Measurements from ENCODE around the gene SLIT3. TPM values are rescaled to one million over a fixed set of nuclear protein-coding genes. Genes with fewer than 3 reads are reported as not detected.

Gene SLIT3
- total and polyA plus RNA-seq, 2 donors (not counting 3 experiments of a cell fraction or from before 2014, with no cell fraction given) = 0.90 to 1.0 TPM

DNA sequence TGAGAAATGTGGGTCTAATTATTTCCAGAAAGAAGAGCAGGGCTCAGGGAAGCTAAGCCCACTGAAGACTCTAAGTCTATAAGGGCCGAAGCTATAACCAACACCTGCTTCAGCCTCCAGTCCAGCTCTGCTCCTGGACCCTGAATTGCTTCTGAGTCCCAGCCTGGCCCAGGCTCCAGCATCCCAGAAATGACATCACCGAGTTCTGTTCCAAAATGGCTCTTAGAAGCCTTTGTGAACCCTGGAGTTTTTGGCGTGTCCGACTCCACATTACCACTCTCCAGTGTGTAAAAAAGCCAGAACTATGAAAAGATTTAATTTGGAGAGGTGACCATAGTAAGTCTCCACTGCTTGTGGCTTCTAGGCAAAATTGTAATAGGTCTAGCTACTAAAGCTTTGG, 289.9 kb downstream of the SLIT3 start:
- Histone ChIP-seq H3K4me1 (ENCODE audit: control insufficient read depth, extremely low read depth, insufficient read depth, low read length) (no peaks in the 10 kb centered on the region), H3K9me3 (replicated peaks; ENCODE audit: control insufficient read depth, insufficient read depth, low read length) (no peaks in the 10 kb centered on the region), H3K4me3 (replicated peaks in 1 of 3; ENCODE audit: insufficient read depth in 1 of 3, low read depth in 1 of 3, low read length in 3 of 3) (no peak overlapping the region), H3K36me3 (ENCODE audit: control insufficient read depth in 2 of 2, extremely low read depth in 1 of 2, insufficient read depth in 2 of 2, low read length in 2 of 2) (no peaks in the 10 kb centered on the region), H2AFZ (ENCODE audit: low read depth, low read length) (no peak overlapping the region), H4K20me1 (replicated peaks; ENCODE audit: control insufficient read depth, extremely low read depth, insufficient read depth, low read length) (no peaks in the 10 kb centered on the region), H3K27me3 (ENCODE audit: control insufficient read depth in 2 of 2, insufficient read depth in 2 of 2, low read length in 2 of 2) (no peaks in the 10 kb centered on the region), H3K27ac (ENCODE audit: insufficient read depth, low read depth, low read length) (no peak overlapping the region), H3K4me2 (ENCODE audit: insufficient read depth, low read length) (no peak overlapping the region), H3K9me1 (replicated peaks; ENCODE audit: control insufficient read depth, extremely low read depth, insufficient read depth, low read length) (no peaks in the 10 kb centered on the region), H3K9ac (replicated peaks; ENCODE audit: extremely low read depth, insufficient read depth, low read length) (no peak overlapping the region), H3K79me2 (ENCODE audit: control insufficient read depth, insufficient read depth, low read length) (no peaks in the 10 kb centered on the region)
- dilution Hi-C loops (cut with MboI; ENCODE audit: extremely low pct_ligation_motif_present, low sequenced_read_pairs) (no loop called here), intact Hi-C loops (cut with micrococcal nuclease) (no loop called here)
- FAIRE-seq = no peak
- no peak for DNase-seq (ENCODE audit: low read depth, low spot score)
- TF ChIP-seq EZH2 (IDR thresholded peaks at IDR 0.05; ENCODE audit: borderline replicate concordance, low read depth, low read length, severe bottlenecking) (no peak), POLR2A (IDR thresholded peaks at IDR 0.05; ENCODE audit: low read depth, low read length) (no peak), POLR2AphosphoS5 (IDR thresholded peaks at IDR 0.05; ENCODE audit: insufficient read depth, low read depth, low read length) (no peak), MYC (IDR thresholded peaks at IDR 0.05; ENCODE audit: low read depth, low read length) (no peak), GATA2 (IDR thresholded peaks at IDR 0.05; ENCODE audit: insufficient read depth, insufficient read length, low read depth, low read length) (no peak), FOS (IDR thresholded peaks at IDR 0.05; ENCODE audit: borderline replicate concordance, insufficient read depth, low read length) (no peak), CTCF (IDR thresholded peaks at IDR 0.05; ENCODE audit: extremely low read depth in 1 of 2, insufficient read depth in 1 of 2, low read depth in 1 of 2, low read length in 2 of 2) (no peak), JUN (IDR thresholded peaks at IDR 0.05; ENCODE audit: borderline replicate concordance, insufficient read depth, insufficient read length, low read depth) (no peak)
- TF ChIP-seq, protein P1, sequence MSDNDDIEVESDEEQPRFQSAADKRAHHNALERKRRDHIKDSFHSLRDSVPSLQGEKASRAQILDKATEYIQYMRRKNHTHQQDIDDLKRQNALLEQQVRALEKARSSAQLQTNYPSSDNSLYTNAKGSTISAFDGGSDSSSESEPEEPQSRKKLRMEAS (IDR thresholded peaks at IDR 0.05; ENCODE audit: insufficient read depth, insufficient read length) = no peak
- ChIA-PET CTCF (no interaction called here), POLR2A (no interaction called here)
- BruUV-seq (replicated peaks) = no TSS peak
